OCI-LY3 (cell line): ENCODE measurements around the gene KRT26.

Source experiments
- EZH2phosphoT487 ChIP-seq: fragments of 200-600 bp; shearing (Covaris generic); IDR thresholded peaks from 2 replicates; pipeline ENCODE4 v1.6.1; 2018; ENCODE audit warnings: antibody characterized with exemption, mixed run types, low read depth
- TF ChIP-seq, protein P1 (sequence below): fragments of 200-600, 300-600 bp; sonication (generic); IDR thresholded peaks from 2 replicates; pipeline ENCODE4 v1.5.1; 2014; ENCODE audit warnings: antibody characterized with exemption, low read length, low read depth

DNA sequence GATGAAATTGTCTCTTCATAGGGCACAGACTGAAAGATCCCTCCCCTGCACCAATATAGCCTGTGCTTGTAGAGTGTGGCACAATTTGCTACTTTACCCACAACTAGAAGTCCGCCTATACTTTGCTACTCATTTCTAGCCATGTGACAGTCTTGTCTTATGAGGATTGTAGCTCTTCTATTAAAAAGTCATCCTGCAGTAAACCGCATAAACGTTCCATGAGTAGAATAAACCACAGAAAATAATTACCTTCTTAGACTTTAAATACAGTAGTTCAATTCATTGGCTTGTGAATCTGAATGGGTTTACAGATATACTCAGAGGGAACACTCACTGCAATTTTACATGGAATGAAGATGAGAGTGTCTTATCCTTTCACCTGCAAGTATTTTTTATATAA lies 6.0 kb upstream of the KRT26 start:
- TF ChIP-seq, protein P1, sequence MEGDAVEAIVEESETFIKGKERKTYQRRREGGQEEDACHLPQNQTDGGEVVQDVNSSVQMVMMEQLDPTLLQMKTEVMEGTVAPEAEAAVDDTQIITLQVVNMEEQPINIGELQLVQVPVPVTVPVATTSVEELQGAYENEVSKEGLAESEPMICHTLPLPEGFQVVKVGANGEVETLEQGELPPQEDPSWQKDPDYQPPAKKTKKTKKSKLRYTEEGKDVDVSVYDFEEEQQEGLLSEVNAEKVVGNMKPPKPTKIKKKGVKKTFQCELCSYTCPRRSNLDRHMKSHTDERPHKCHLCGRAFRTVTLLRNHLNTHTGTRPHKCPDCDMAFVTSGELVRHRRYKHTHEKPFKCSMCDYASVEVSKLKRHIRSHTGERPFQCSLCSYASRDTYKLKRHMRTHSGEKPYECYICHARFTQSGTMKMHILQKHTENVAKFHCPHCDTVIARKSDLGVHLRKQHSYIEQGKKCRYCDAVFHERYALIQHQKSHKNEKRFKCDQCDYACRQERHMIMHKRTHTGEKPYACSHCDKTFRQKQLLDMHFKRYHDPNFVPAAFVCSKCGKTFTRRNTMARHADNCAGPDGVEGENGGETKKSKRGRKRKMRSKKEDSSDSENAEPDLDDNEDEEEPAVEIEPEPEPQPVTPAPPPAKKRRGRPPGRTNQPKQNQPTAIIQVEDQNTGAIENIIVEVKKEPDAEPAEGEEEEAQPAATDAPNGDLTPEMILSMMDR, result no peak
- no peak for TF ChIP-seq EZH2phosphoT487
